C4-2B (cell line): ENCODE measurements around the gene B4GALNT2.
"Not testable (repeated sequence)": the region's sequence is repeated elsewhere in the genome, so short reads cannot be mapped to it uniquely, and the experiment has no call there.

Experiments used
- CTCF ChIP-seq: fragments of 450-650 bp; conservative IDR thresholded peaks from 2 replicates; pipeline ENCODE4 v1.5.1; 2017; ENCODE audit warnings: mild to moderate bottlenecking
- ZFX ChIP-seq: fragments of 450-650 bp; IDR thresholded peaks from 2 replicates; pipeline ENCODE4 v1.6.1; 2017

GRCh38 chr17:49103360-49103759, 29.2 kb upstream of the B4GALNT2 start:
- not testable (repeated sequence) for TF ChIP-seq CTCF, ZFX
